Panc1 (cell line): ENCODE results near the gene TEPSIN. TPM values are rescaled to one million over a fixed set of nuclear protein-coding genes. Genes with fewer than 3 reads are reported as not detected.

Experiments
- ATAC-seq: fragments of 200-7000 bp; cut with Tn5 transposase; 2 replicates; pipeline ENCODE4 v1.9.1; 2020; ENCODE audit warnings: mild to moderate bottlenecking, moderate library complexity
- BruUV-seq: library from RNA; stranded (reverse); fragments of 400-500 nt; replicated peaks from 2 replicates; lab custom pipeline; 2021; lab: Mats Ljungman, UMichigan
- CTCF ChIA-PET: fragments of 300-600 bp; sonication (Branson Sonifier 250); formaldehyde crosslinking; loops from one replicate; lab custom pipeline; 2022; ENCODE audit warnings: antibody characterized with exemption; lab: Charles Lee
- POLR2A ChIA-PET: fragments of 300-600 bp; sonication (Branson Sonifier 250); formaldehyde crosslinking; loops from one replicate; lab custom pipeline; 2022; ENCODE audit warnings: antibody characterized with exemption; lab: Charles Lee
- DNase-seq: peaks from one replicate; pipeline ENCODE4 v3.0.0-alpha.2; 2010; ENCODE audit warnings: low read depth, low spot score
- H3K27ac ChIP-seq: 2 replicates; pipeline ENCODE4 v1.5.1; 2011; ENCODE audit warnings: mild to moderate bottlenecking, low read length, inconsistent platforms
- H3K27me3 ChIP-seq: fragments of 200-500 bp; sonication (Bioruptor generic); 2 replicates; pipeline ENCODE4 v1.6.0; 2014; ENCODE audit warnings: low read length, inconsistent platforms; ENCODE audit not compliant: control insufficient read depth, insufficient read depth
- H3K36me3 ChIP-seq: fragments of 200-500 bp; sonication (Bioruptor generic); 2 replicates; pipeline ENCODE4 v1.5.1; 2014; ENCODE audit warnings: inconsistent platforms, mild to moderate bottlenecking, low read length, moderate library complexity; ENCODE audit not compliant: control insufficient read depth, insufficient read depth
- H3K4me1 ChIP-seq: 2 replicates; pipeline ENCODE4 v1.5.1; 2011; ENCODE audit warnings: inconsistent platforms, mild to moderate bottlenecking, low read length, moderate library complexity; ENCODE audit not compliant: control insufficient read depth, insufficient read depth
- H3K4me3 ChIP-seq, 2 experiments: 2 replicates each; pipeline ENCODE4 v1.5.1; 2011 to 2012; ENCODE audit warnings: low read depth in 2 of 2, low read length in 2 of 2, mild to moderate bottlenecking in 2 of 2, inconsistent platforms in 1 of 2, moderate library complexity in 1 of 2
- H3K9me3 ChIP-seq: fragments of 200-500 bp; sonication (Bioruptor generic); 2 replicates; pipeline ENCODE4 v1.5.1; 2014; ENCODE audit warnings: low read depth, mild to moderate bottlenecking, inconsistent platforms, low read length, moderate library complexity; ENCODE audit not compliant: control insufficient read depth, insufficient read depth
- POLR2AphosphoS5 ChIP-seq: IDR thresholded peaks from 2 replicates; pipeline ENCODE4 v1.6.1; 2012; ENCODE audit warnings: mild to moderate bottlenecking, low read depth, low read length, moderate library complexity
- SIN3A ChIP-seq: IDR thresholded peaks from 2 replicates; pipeline ENCODE4 v1.6.1; 2012; ENCODE audit warnings: low read depth, mild to moderate bottlenecking, low read length, moderate library complexity, borderline replicate concordance; ENCODE audit not compliant: insufficient read depth
- TCF7L2 ChIP-seq: IDR thresholded peaks from 2 replicates; pipeline ENCODE4 v1.6.1; 2011; ENCODE audit warnings: mild to moderate bottlenecking, low read depth, low read length, inconsistent platforms
- in situ Hi-C: cut with HindIII; loops from 2 replicates; pipeline ENCODE4 v1.10.0; 2016; ENCODE audit warnings: low sequenced_read_pairs, low pct_unique_long_range_greater_than_20kb
- intact Hi-C: fragments of 100-400 bp; cut with micrococcal nuclease; formaldehyde crosslinking; loops from one replicate; pipeline ENCODE4 v1.10.0; 2022; ENCODE audit not compliant: unreplicated experiment
- total RNA-seq: library from RNA; stranded (reverse); gene quantifications from one replicate; pipeline ENCODE4 v1.2.1, GENCODE V29; 2021; ENCODE audit not compliant: unreplicated experiment
- TF ChIP-seq, protein P1 (sequence below), 2 experiments: IDR thresholded peaks; 2 replicates each; pipeline ENCODE4 v1.6.1; 2011 to 2012; ENCODE audit warnings: low read depth in 2 of 2, control low read depth in 1 of 2, low read length in 1 of 2, mild to moderate bottlenecking in 1 of 2, moderate library complexity in 1 of 2; ENCODE audit not compliant: insufficient read depth in 1 of 2
- TF ChIP-seq, protein P2 (sequence below): fragments of 450-650 bp; IDR thresholded peaks from 2 replicates; pipeline ENCODE4 v1.5.1; 2017; ENCODE audit warnings: mild to moderate bottlenecking

The TEPSIN gene
- total RNA-seq, 1 experiment from 2014 or later: 44.9 TPM

DNA sequence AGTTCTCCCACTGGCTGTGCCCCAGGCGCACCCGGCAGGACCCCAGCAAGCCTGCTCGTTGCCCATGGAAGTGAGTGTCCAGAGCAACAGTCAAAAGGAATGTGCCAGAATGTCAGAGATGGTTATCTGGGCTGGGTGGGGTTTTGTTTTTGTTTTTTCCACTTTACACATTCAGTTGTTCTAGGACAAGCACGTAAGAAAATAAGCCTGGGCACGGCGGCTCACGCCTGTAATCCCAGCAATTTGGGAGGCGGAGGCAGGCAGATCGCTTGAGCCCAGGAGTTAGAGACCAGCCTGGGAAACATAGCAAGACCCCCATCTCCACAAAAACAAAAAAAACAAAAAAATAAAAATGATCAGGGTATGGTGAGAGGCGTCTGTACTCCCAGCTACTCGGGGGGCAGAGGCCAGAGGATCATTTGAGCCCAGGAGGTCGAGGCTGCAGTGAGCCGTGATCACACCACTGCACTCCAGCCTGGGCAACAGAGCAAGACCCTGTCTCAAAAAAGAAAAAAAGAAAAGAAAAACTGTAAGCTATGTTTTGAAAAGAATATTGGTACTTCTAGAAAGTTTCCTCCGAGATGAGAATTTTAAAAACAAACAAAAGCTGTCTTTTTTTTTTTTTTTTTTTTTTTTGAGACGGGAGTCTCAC is 8.6 kb upstream of the TEPSIN start:
- in situ Hi-C loops: no loop called here
- Histone ChIP-seq H3K4me1 (peaks cover 23% of the 10 kb centered on the region), H3K4me3 (no peak overlapping the region), H3K27me3 (no peaks in the 10 kb centered on the region), H3K27ac (no peak overlapping the region), H3K9me3 (no peaks in the 10 kb centered on the region), H3K36me3 (0 out of 2 replicates have a peak, but pooled peaks cover 3% of the 10 kb centered on the region)
- intact Hi-C loops: no loop called here
- no peak for ATAC-seq
- CTCF ChIA-PET: interaction anchor here (0.6 to 0.7 kb wide), 2 partner anchors 8 to 47 kb away, joined by 3 to 9 read pairs; partner anchors contain the start of genes NDUFAF8 and TEPSIN
- DNase-seq: no peak
- TF ChIP-seq POLR2AphosphoS5 (no peak), TCF7L2 (no peak), SIN3A (no peak)
- TF ChIP-seq, protein P1, sequence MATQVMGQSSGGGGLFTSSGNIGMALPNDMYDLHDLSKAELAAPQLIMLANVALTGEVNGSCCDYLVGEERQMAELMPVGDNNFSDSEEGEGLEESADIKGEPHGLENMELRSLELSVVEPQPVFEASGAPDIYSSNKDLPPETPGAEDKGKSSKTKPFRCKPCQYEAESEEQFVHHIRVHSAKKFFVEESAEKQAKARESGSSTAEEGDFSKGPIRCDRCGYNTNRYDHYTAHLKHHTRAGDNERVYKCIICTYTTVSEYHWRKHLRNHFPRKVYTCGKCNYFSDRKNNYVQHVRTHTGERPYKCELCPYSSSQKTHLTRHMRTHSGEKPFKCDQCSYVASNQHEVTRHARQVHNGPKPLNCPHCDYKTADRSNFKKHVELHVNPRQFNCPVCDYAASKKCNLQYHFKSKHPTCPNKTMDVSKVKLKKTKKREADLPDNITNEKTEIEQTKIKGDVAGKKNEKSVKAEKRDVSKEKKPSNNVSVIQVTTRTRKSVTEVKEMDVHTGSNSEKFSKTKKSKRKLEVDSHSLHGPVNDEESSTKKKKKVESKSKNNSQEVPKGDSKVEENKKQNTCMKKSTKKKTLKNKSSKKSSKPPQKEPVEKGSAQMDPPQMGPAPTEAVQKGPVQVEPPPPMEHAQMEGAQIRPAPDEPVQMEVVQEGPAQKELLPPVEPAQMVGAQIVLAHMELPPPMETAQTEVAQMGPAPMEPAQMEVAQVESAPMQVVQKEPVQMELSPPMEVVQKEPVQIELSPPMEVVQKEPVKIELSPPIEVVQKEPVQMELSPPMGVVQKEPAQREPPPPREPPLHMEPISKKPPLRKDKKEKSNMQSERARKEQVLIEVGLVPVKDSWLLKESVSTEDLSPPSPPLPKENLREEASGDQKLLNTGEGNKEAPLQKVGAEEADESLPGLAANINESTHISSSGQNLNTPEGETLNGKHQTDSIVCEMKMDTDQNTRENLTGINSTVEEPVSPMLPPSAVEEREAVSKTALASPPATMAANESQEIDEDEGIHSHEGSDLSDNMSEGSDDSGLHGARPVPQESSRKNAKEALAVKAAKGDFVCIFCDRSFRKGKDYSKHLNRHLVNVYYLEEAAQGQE (IDR thresholded peaks at IDR 0.05; ENCODE audit: insufficient read depth in 1 of 2, low read depth in 2 of 2, low read length in 1 of 2): no peak
- TF ChIP-seq, protein P2, sequence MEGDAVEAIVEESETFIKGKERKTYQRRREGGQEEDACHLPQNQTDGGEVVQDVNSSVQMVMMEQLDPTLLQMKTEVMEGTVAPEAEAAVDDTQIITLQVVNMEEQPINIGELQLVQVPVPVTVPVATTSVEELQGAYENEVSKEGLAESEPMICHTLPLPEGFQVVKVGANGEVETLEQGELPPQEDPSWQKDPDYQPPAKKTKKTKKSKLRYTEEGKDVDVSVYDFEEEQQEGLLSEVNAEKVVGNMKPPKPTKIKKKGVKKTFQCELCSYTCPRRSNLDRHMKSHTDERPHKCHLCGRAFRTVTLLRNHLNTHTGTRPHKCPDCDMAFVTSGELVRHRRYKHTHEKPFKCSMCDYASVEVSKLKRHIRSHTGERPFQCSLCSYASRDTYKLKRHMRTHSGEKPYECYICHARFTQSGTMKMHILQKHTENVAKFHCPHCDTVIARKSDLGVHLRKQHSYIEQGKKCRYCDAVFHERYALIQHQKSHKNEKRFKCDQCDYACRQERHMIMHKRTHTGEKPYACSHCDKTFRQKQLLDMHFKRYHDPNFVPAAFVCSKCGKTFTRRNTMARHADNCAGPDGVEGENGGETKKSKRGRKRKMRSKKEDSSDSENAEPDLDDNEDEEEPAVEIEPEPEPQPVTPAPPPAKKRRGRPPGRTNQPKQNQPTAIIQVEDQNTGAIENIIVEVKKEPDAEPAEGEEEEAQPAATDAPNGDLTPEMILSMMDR: no peak
- TSS peak; percentile 84 for BruUV-seq
- POLR2A ChIA-PET: no interaction called here

DNA sequence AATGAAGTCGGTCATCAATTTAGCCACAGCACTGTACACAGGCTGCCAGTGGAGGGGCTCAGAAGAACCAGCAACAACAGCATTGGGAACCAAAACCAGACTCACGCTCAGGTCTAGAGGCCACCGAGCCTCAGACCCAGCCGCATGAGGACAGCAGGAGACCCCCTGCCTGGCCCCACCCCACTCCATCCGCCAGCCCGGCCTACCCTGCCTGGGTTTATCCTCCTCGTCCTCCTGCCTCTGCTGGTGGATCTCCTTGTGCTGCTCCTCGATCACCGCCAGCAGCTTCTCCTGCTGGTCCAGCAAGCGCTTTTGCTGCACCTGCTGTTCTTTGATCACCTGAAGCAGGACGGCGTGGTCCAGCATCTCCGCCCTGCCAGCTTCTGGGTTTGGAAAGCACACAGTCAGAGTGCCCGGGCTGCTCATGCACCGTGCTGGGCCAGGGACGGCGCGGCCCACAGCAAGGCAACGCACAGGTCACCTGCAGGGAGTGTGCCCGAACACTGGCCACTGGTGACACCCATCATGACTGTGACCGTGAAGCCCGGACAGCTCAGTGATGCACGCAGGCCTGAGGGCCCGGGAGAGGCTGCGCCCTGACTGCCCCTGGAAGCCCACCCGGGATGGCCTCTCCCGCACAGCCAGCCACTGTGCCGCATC is 8.0 kb upstream of the TEPSIN start:
- Histone ChIP-seq H3K27me3 (no peaks in the 10 kb centered on the region), H3K27ac (no peak overlapping the region), H3K4me1 (peaks cover 28% of the 10 kb centered on the region), H3K4me3 (no peak overlapping the region), H3K36me3 (0 out of 2 replicates have a peak, but pooled peaks cover 3% of the 10 kb centered on the region), H3K9me3 (no peaks in the 10 kb centered on the region)
- DNase-seq (no peak), ATAC-seq (no peak)
- ChIA-PET CTCF (no interaction called here), POLR2A (no interaction called here)
- in situ Hi-C loops (no loop called here), intact Hi-C loops (no loop called here)
- TF ChIP-seq POLR2AphosphoS5 (no peak), TCF7L2 (no peak), SIN3A (no peak)
- TF ChIP-seq, protein P2: no peak
- TF ChIP-seq, protein P1 (IDR thresholded peaks at IDR 0.05; ENCODE audit: insufficient read depth in 1 of 2, low read depth in 2 of 2, low read length in 1 of 2): no peak
- no TSS peak for BruUV-seq
